GM18505 (cell line): ENCODE measurements around the gene MYO1D.
"Not testable (repeated sequence)": the region's sequence is repeated elsewhere in the genome, so short reads cannot be mapped to it uniquely, and the experiment has no call there.

Experiments
- ATAC-seq: cut with Tn5 transposase; IDR thresholded peaks from one replicate; pipeline ENCODE4 v1.9.1; 2021; ENCODE audit not compliant: unreplicated experiment
- POLR2A ChIP-seq: IDR thresholded peaks from 4 replicates; pipeline ENCODE4 v1.6.1; 2011; ENCODE audit warnings: borderline replicate concordance; ENCODE audit not compliant: insufficient read depth, insufficient read length; ENCODE audit errors: extremely low read depth

The MYO1D gene

GRCh38 chr17:32833076-32833475 lies 43.8 kb downstream of the MYO1D start:
- ATAC-seq, result no peak

GRCh38 chr17:32831627-32832243 lies 45.2 kb downstream of the MYO1D start:
- ATAC-seq, result no peak
- no peak for TF ChIP-seq POLR2A

More at GRCh38 chr17:32833076-32833475, 43.8 kb downstream of the MYO1D start:
- TF ChIP-seq POLR2A, result no peak

DNA sequence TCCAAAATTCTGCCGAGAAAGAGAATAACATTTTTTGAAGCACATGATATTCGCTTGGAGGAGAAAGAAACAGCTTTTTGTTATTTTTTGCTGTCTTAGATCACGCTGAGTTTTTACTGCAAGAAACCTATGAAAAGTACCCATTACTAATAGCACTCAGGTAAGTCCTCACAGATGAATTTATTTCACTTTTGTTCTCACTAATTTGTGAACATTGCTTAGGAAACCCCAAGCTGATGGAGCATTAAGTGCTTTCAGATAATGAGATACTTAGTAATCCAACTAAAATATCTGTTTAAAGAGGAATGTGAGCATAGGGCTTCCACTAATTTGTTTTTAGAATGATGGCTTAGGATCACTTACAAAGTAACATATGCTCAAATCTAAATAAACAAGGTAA lies 45.7 kb downstream of the MYO1D start:
- no peak for TF ChIP-seq POLR2A
- no peak for ATAC-seq

DNA sequence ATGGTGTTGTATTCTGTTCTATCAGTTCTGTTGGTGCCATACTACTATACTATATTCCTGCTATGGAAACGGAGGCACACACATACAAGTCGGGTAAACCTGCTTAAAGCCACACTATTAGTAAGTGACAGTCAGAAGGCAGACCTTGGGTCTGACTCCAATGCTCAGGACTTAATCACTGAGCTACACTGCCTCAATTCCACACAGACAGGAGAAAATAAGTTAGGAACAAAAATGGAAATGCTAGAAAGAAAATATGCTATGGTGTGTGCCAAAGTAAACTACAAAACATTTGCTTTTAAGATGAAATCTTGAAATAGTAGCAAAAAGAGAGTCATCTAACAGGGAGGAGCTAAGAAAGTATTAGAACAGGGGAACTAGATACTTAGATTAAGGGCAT lies 48.1 kb downstream of the MYO1D start:
- peak; percentile 4 for ATAC-seq
- TF ChIP-seq POLR2A, result no peak

- no peak for ATAC-seq
- TF ChIP-seq POLR2A, result no peak
These were observed 49.7 kb downstream of the MYO1D start for GRCh38 chr17:32827227-32827626.

DNA sequence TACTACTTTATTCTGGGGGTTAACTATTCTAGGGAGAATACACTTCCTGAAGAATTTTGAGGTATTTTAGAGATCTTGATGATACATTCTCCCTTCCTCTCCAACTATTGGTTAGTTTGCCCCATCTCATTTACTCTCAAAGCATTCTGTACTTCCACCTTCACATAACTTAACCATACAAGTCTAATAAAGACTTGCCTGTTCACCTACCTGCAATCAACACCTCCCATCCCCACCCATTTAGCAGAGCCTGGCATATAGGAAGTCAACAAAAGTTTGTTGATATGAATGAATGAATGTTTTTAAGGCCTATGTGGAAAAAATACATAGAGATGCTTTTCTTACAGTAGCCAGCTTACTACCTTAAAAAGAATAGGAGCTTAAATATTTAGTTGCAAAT lies 50.8 kb downstream of the MYO1D start:
- TF ChIP-seq POLR2A, result no peak
- no peak for ATAC-seq

DNA sequence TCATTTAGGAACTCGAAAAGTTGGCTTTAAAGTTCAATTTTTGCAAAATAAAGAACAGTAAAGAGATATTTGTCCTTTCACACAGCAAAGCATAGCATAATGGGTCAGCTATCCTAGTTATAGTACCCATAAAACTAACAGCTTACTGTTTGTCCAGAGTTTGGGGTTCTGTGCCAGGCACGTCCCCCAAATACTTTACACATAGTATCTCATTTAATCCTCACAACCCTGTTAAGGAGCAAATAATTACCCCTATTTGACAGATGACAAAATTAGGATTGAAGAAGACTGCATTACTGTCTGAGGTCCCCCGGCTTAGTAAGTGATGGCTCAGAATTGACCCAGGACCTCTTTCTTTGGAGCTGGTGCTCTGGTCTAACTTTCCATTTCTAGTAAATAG lies 52.6 kb downstream of the MYO1D start:
- ATAC-seq, result no peak
- TF ChIP-seq POLR2A, result no peak

GRCh38 chr17:32822996-32823395 lies 53.9 kb downstream of the MYO1D start:
- TF ChIP-seq POLR2A, result no peak
- ATAC-seq, result no peak

- ATAC-seq, result not testable (repeated sequence)
These were observed 54.7 kb downstream of the MYO1D start for GRCh38 chr17:32821987-32822934.

GRCh38 chr17:32820440-32820839 lies 56.5 kb downstream of the MYO1D start:
- ATAC-seq, result no peak
- no peak for TF ChIP-seq POLR2A

- no peak for TF ChIP-seq POLR2A
- no peak for ATAC-seq
These were observed 57.1 kb downstream of the MYO1D start for GRCh38 chr17:32819787-32820186.

DNA sequence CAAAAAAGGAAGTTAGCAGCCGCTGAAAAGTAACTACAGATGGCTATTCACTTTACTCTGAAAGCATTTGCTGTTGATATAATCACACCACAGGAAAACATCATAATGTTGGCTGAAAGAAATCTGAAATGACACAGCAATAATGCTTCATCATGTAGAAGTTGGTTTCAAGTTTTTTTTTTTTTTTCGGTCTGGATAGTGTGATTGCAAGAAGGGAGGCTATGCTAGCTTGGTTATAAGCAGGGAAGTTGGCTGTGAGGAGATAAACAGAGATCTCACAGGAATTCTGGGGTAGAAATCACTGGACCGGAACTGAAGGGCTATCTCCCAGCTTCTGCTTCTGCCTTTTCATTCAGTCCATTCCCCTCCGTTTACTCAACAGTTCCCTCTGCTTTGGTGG lies 57.9 kb downstream of the MYO1D start:
- ATAC-seq, result no peak

GRCh38 chr17:32815460-32815859 lies 61.5 kb downstream of the MYO1D start:
- ATAC-seq, result no peak
- TF ChIP-seq POLR2A, result no peak

More for the DNA sequence above, 57.9 kb downstream of the MYO1D start:
- TF ChIP-seq POLR2A, result no peak

DNA sequence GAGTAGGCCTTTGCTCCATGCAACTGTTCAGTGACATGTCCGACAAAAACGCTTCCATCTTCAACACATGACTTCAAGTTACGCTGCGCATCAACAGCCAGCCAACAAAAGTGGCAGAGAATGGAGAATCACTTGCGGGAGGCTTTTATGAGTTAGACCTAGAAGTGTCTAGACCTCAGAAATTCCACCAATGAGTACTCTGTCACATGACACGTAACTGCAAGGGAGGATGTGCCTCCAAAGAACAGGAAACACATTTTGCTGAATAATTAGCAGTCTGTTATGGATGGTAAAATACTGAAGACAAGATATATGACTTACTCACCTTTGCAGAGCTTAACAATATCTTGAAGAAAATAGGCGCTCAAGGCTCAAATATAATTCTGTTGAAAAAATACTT lies 62.1 kb downstream of the MYO1D start:
- ATAC-seq, result no peak
- no peak for TF ChIP-seq POLR2A
